HUES64 (cell line): ENCODE data around the gene USP31.

Experiments used
- H3K27ac ChIP-seq: 2 replicates; pipeline ENCODE4 v1.7.0; 2013; ENCODE audit warnings: low read depth, low read length, inconsistent platforms
- H3K27me3 ChIP-seq: 2 replicates; pipeline ENCODE4 v1.6.1; 2013; ENCODE audit warnings: mild to moderate bottlenecking, low read length; ENCODE audit not compliant: insufficient read depth
- H3K36me3 ChIP-seq: 2 replicates; pipeline ENCODE4 v1.6.1; 2013; ENCODE audit warnings: mild to moderate bottlenecking, low read length; ENCODE audit not compliant: insufficient read depth
- H3K4me1 ChIP-seq: 2 replicates; pipeline ENCODE4 v1.6.1; 2013; ENCODE audit warnings: mild to moderate bottlenecking, low read length, moderate library complexity; ENCODE audit not compliant: insufficient read depth
- H3K4me3 ChIP-seq: 2 replicates; pipeline ENCODE4 v1.5.1; 2013; ENCODE audit warnings: mild to moderate bottlenecking, low read length, moderate library complexity
- H3K9ac ChIP-seq: 2 replicates; pipeline ENCODE4 v1.6.1; 2013; ENCODE audit warnings: mild to moderate bottlenecking, low read depth, low read length
- H3K9me3 ChIP-seq: 2 replicates; pipeline ENCODE4 v1.6.1; 2013; ENCODE audit warnings: low read depth, low read length; ENCODE audit not compliant: insufficient read depth
- WGBS: fragments of 150-250, 120-280 bp; methylation state at CpG from one replicate; pipeline ENCODE4 v1.1.7; 2013; ENCODE audit warnings: missing lambda C conversion rate; 5-methylcytosine and 5-hydroxymethylcytosine counted together

USP31 gene

GRCh38 chr16:23132775-23133463, 16.3 kb downstream of the USP31 start:
- Histone ChIP-seq H3K27ac (no peak overlapping the region), H3K27me3 (no peaks in the 10 kb centered on the region), H3K9me3 (no peaks in the 10 kb centered on the region), H3K4me1 (peaks cover 28% of the 10 kb centered on the region), H3K9ac (no peak overlapping the region), H3K4me3 (no peak overlapping the region), H3K36me3 (no peaks in the 10 kb centered on the region)
- WGBS: 85% methylated on average over 11 of the region's 11 CpGs

- no peaks in the 10 kb centered on the region for H3K9me3 ChIP-seq
- H3K4me1 ChIP-seq: peaks cover 28% of the 10 kb centered on the region
- H3K4me3 ChIP-seq: no peak overlapping the region
- 92% methylated on average over 7 of the region's 7 CpGs for WGBS
- no peaks in the 10 kb centered on the region for H3K36me3 ChIP-seq
- H3K27me3 ChIP-seq: no peaks in the 10 kb centered on the region
- H3K9ac ChIP-seq: no peak overlapping the region
- no peak overlapping the region for H3K27ac ChIP-seq
Measured at GRCh38 chr16:23131931-23132621, 17.2 kb downstream of the USP31 start.

DNA sequence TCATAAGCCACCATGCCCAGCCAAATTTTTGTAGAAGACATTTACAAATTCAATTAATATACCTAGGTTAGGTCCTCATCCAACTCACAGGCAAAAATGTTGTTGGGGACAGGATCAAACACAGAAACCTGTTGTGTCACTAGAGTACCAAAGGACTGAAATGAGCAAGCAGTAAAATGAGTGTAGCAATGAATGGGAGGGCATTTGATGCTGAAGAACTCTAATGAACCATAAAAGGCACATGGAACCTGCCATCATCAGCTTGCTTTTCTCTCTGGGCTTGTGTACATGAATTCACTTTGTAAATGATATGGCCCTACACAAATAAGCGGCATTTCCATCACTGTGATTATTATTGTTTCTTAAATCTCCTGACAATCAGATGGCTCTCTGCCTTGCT, 17.8 kb downstream of the USP31 start:
- WGBS: 73% methylated on average over 1 of the region's 1 CpG
- H3K36me3 ChIP-seq: no peaks in the 10 kb centered on the region
- H3K4me1 ChIP-seq: peaks cover 28% of the 10 kb centered on the region
- no peak overlapping the region for H3K4me3 ChIP-seq
- no peak overlapping the region for H3K9ac ChIP-seq
- no peak overlapping the region for H3K27ac ChIP-seq
- no peaks in the 10 kb centered on the region for H3K9me3 ChIP-seq
- H3K27me3 ChIP-seq: no peaks in the 10 kb centered on the region

DNA sequence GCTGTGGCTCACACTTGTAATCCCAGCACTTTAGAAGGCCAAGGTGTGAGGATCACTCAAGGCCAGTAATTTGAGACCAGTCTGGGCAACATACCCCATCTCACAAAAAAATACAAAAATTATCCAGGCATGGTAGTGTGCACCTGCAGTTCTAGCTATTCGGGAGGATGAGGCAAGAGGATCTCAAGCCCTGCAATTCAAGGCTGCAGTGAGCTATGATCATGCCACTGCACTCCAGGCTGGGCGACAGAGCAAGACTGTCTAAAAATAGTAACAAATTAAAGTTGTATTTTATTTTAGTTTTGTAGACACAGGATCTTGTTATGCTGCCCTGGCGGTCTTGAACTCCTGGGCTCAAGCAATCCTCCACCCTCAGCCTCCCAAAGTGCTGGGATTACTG, 18.2 kb downstream of the USP31 start:
- Histone ChIP-seq H3K9ac (no peak overlapping the region), H3K4me1 (peaks cover 28% of the 10 kb centered on the region), H3K27ac (no peak overlapping the region), H3K36me3 (no peaks in the 10 kb centered on the region), H3K4me3 (no peak overlapping the region), H3K9me3 (no peaks in the 10 kb centered on the region), H3K27me3 (no peaks in the 10 kb centered on the region)
- 88% methylated on average over 2 of the region's 3 CpGs for WGBS

- peaks cover 33% of the 10 kb centered on the region for H3K4me1 ChIP-seq
- H3K36me3 ChIP-seq: no peaks in the 10 kb centered on the region
- H3K4me3 ChIP-seq: no peak overlapping the region
- WGBS: 86% methylated on average over 1 of the region's 1 CpG
- H3K9me3 ChIP-seq: no peaks in the 10 kb centered on the region
- no peak overlapping the region for H3K27ac ChIP-seq
- no peaks in the 10 kb centered on the region for H3K27me3 ChIP-seq
- H3K9ac ChIP-seq: no peak overlapping the region
Measured at GRCh38 chr16:23129686-23130085, 19.6 kb downstream of the USP31 start.

DNA sequence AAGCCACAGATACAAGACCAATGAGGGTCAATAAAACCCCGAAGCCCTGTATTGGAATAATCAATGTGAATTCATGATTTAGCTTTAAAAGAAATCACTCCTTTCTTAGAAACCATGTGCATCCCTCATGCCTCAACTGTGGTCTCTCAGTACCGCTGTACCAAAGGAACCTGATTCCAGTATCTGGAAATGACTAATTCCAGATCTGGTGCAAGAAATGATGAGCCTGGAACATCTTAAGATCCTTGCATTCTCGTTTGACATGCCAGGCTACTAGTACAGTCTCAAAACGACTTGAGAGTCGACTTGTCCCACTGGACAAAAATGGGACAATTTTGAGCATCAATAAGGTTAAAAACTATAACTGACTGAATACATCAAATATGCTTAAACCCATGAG, 21.2 kb downstream of the USP31 start:
- WGBS: 92% methylated on average over 5 of the region's 5 CpGs
- Histone ChIP-seq H3K36me3 (no peaks in the 10 kb centered on the region), H3K9me3 (no peaks in the 10 kb centered on the region), H3K9ac (no peak overlapping the region), H3K4me3 (no peak overlapping the region), H3K4me1 (peaks cover 20% of the 10 kb centered on the region), H3K27me3 (no peaks in the 10 kb centered on the region), H3K27ac (no peak overlapping the region)

DNA sequence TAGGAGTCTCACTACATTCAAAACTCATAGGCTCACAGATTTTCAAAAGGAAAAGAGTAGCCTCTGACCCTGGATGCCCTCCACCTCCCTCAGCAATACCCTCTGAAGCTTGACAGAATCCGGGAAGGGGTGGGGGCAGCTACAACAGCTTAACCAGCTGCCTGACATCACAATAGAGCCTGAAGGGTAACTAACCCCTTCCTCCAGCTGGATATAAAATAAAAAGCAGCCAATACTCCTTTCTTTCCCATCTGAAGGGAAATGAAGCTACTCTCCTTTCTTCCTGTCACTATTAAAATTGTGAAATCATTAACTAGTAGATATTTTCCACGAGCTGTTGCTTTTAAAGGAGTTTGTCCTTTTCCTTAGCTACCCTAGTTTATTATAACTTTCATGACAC, 24.0 kb downstream of the USP31 start:
- H3K9me3 ChIP-seq: no peaks in the 10 kb centered on the region
- WGBS: 25% methylated on average over 1 of the region's 2 CpGs
- H3K27me3 ChIP-seq: no peaks in the 10 kb centered on the region
- peaks cover 26% of the 10 kb centered on the region for H3K4me1 ChIP-seq
- H3K36me3 ChIP-seq: no peaks in the 10 kb centered on the region
- no peak overlapping the region for H3K9ac ChIP-seq
- peak overlapping the region; percentile 25; the same call in 1 of the 2 replicates for H3K27ac ChIP-seq
- no peak overlapping the region for H3K4me3 ChIP-seq

GRCh38 chr16:23124315-23124714, 24.9 kb downstream of the USP31 start:
- no peaks in the 10 kb centered on the region for H3K9me3 ChIP-seq
- H3K27ac ChIP-seq: no peak overlapping the region
- no peaks in the 10 kb centered on the region for H3K36me3 ChIP-seq
- no peak overlapping the region for H3K9ac ChIP-seq
- no peaks in the 10 kb centered on the region for H3K27me3 ChIP-seq
- H3K4me1 ChIP-seq: peaks cover 31% of the 10 kb centered on the region
- WGBS: 93% methylated on average over 8 of the region's 8 CpGs
- no peak overlapping the region for H3K4me3 ChIP-seq

DNA sequence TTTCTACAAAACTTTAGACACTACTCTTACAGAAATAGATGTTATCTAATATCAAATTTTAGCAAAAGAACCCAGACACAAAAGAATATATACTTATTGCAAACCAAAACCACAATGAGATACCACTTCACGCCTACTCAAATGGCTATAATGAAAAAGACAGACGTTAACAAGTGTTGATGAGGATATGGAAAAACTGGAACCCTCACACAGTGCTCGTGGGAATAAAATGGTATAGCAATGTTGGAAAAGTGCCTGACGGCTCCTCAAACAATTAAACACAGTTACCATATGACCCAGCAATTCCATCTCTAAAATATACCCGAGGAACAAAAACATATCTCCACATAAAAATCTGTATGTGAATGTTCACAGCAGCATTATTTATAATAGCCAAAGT, 27.1 kb downstream of the USP31 start:
- no peaks in the 10 kb centered on the region for H3K36me3 ChIP-seq
- no peaks in the 10 kb centered on the region for H3K27me3 ChIP-seq
- peaks cover 31% of the 10 kb centered on the region for H3K4me1 ChIP-seq
- H3K4me3 ChIP-seq: no peak overlapping the region
- 89% methylated on average over 2 of the region's 5 CpGs for WGBS
- no peak overlapping the region for H3K27ac ChIP-seq
- no peaks in the 10 kb centered on the region for H3K9me3 ChIP-seq
- H3K9ac ChIP-seq: no peak overlapping the region

DNA sequence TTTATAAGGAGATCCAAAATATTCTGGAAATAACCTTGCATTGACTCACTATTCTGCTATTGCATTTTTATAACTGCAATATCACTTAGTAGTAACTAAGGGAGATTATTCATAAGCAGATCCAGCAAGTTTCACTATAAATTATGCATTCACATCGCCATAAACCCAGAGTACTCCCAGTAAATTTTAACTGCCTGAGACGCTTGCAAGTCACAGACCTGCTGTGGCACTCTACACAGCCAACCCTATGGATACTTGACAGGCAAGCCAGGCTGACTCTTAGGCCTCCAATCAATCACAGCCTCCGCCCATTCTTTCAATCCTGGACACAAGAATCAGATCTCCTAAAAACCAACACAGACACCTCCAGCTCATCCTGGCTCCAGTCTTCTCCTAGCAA, 28.2 kb downstream of the USP31 start:
- Histone ChIP-seq H3K9ac (no peak overlapping the region), H3K4me3 (no peak overlapping the region), H3K27ac (no peak overlapping the region), H3K27me3 (no peaks in the 10 kb centered on the region), H3K36me3 (no peaks in the 10 kb centered on the region), H3K4me1 (peaks cover 31% of the 10 kb centered on the region), H3K9me3 (no peaks in the 10 kb centered on the region)
- WGBS: 75% methylated on average over 3 of the region's 3 CpGs

- Histone ChIP-seq H3K9me3 (no peaks in the 10 kb centered on the region), H3K4me3 (no peak overlapping the region), H3K4me1 (peaks cover 27% of the 10 kb centered on the region), H3K27ac (no peak overlapping the region), H3K27me3 (no peaks in the 10 kb centered on the region), H3K36me3 (no peaks in the 10 kb centered on the region), H3K9ac (no peak overlapping the region)
- 86% methylated on average over 4 of the region's 4 CpGs for WGBS
Measured at GRCh38 chr16:23120562-23120961, 28.7 kb downstream of the USP31 start.
